Measurements from ENCODE around the gene PARP6. TPM values are rescaled to one million over a fixed set of nuclear protein-coding genes. Genes with fewer than 3 reads are reported as not detected.
A peak's percentile ranks its signal among the peaks of the same experiment; 100 is the strongest.

Gene PARP6
- total RNA-seq, 1 donor from 2014 or later: 78.6 TPM

GRCh38 chr15:72196409-72197040 is 75.8 kb downstream of the PARP6 start:
- H3K27ac Mint-ChIP-seq: peak overlapping the region; percentile 20
- H3K27me3 Mint-ChIP-seq: peaks cover 19% of the 10 kb centered on the region
- no peaks in the 10 kb centered on the region for H3K9me3 Mint-ChIP-seq
- intact Hi-C loops (cut with micrococcal nuclease): loop anchor here (5.0 kb wide), 1 partner anchor 36 kb away; the partner anchor contains the start of gene PKM
- no peak overlapping the region for H3K4me3 Mint-ChIP-seq
- peaks cover 17% of the 10 kb centered on the region for H3K4me1 Mint-ChIP-seq
- no peak for DNase-seq
- peaks cover 39% of the 10 kb centered on the region for H3K36me3 Mint-ChIP-seq (ENCODE audit: low read depth)

GRCh38 chr15:72195101-72195511 is 77.2 kb downstream of the PARP6 start:
- H3K4me1 Mint-ChIP-seq: peaks cover 12% of the 10 kb centered on the region
- peaks cover 26% of the 10 kb centered on the region for H3K36me3 Mint-ChIP-seq (ENCODE audit: low read depth)
- no peak overlapping the region for H3K27ac Mint-ChIP-seq
- no peak for DNase-seq
- H3K9me3 Mint-ChIP-seq: no peaks in the 10 kb centered on the region
- peaks cover 26% of the 10 kb centered on the region for H3K27me3 Mint-ChIP-seq
- intact Hi-C loops (cut with micrococcal nuclease): loop anchor here (5.0 kb wide), 1 partner anchor 37 kb away; the partner anchor contains the start of gene PKM
- H3K4me3 Mint-ChIP-seq: no peak overlapping the region

GRCh38 chr15:72193836-72194396 is 78.4 kb downstream of the PARP6 start:
- Mint-ChIP-seq H3K27ac (no peak overlapping the region), H3K9me3 (no peaks in the 10 kb centered on the region), H3K27me3 (peaks cover 35% of the 10 kb centered on the region), H3K4me1 (peaks cover 10% of the 10 kb centered on the region), H3K4me3 (no peak overlapping the region), H3K36me3 (ENCODE audit: low read depth) (peaks cover 15% of the 10 kb centered on the region)
- no peak for DNase-seq
- intact Hi-C loops (cut with micrococcal nuclease): no loop called here

- intact Hi-C loops (cut with micrococcal nuclease): no loop called here
- Mint-ChIP-seq H3K27ac (no peak overlapping the region), H3K4me1 (no peaks in the 10 kb centered on the region), H3K36me3 (ENCODE audit: low read depth) (peaks cover 2% of the 10 kb centered on the region), H3K27me3 (peaks cover 35% of the 10 kb centered on the region), H3K9me3 (no peaks in the 10 kb centered on the region), H3K4me3 (no peak overlapping the region)
- no peak for DNase-seq
Observed at GRCh38 chr15:72192416-72192815, 79.9 kb downstream of the PARP6 start.

Other genes with a start within 250 kb of the PARP6 start
- gene MYO9A, start 154.4 kb downstream of the PARP6 start, total RNA-seq: 19.4 and 21.3 TPM in 2 replicates
- 1.5 and 1.7 TPM in 2 replicates for gene SENP8, start 154.2 kb downstream of the PARP6 start, total RNA-seq
- gene GRAMD2A, start 74.8 kb downstream of the PARP6 start, total RNA-seq: 0.21 TPM in 1 of 2 replicates, not detected in the other
- 2,437 and 2,525 TPM in 2 replicates for gene PKM, start 41.4 kb downstream of the PARP6 start, total RNA-seq
- gene CELF6, start 47.6 kb upstream of the PARP6 start, total RNA-seq: 0.19 and 0.21 TPM in 2 replicates
- 54.3 and 59.4 TPM in 2 replicates for gene HEXA, start 103.5 kb upstream of the PARP6 start, total RNA-seq
- not detected in 2 replicates for gene TMEM202, start 125.8 kb upstream of the PARP6 start, total RNA-seq
- 140 and 141 TPM in 2 replicates for gene ARIH1, start 201.8 kb upstream of the PARP6 start, total RNA-seq